ENCODE measurements around the gene TNFRSF1A. TPM values are rescaled to one million over a fixed set of nuclear protein-coding genes. Genes with fewer than 3 reads are reported as not detected.

TNFRSF1A gene
- total RNA-seq, 1 experiment from 2014 or later = 108 TPM

GRCh38 chr12:6323995-6324711, 17.7 kb downstream of the TNFRSF1A start:
- ATAC-seq (0 out of 2 replicates have a peak, but pooled peaks have one; percentile 0), DNase-seq (ENCODE audit: low read depth, low spot score) (no peak)
- intact Hi-C loops (cut with micrococcal nuclease; ENCODE audit: unreplicated experiment) = no loop called here
- CTCF ChIA-PET = no interaction called here
- TF ChIP-seq TCF7L2 (IDR thresholded peaks at IDR 0.05; ENCODE audit: low read depth, low read length) (no peak), CTCF (IDR thresholded peaks at IDR 0.05) (no peak), REST (IDR thresholded peaks at IDR 0.05; ENCODE audit: insufficient read depth in 1 of 2, low read depth in 2 of 2, low read length in 1 of 2) (no peak), SIN3A (IDR thresholded peaks at IDR 0.05; ENCODE audit: borderline replicate concordance, insufficient read depth, low read depth, low read length) (no peak), POLR2AphosphoS5 (IDR thresholded peaks at IDR 0.05; ENCODE audit: low read depth, low read length) (no peak; the same call in 1 of the 2 replicates)
- Histone ChIP-seq H3K27me3 (ENCODE audit: control insufficient read depth, insufficient read depth, low read length) (no peaks in the 10 kb centered on the region), H3K4me1 (ENCODE audit: control insufficient read depth, insufficient read depth, low read length) (peaks cover 55% of the 10 kb centered on the region), H3K27ac (ENCODE audit: low read length) (peak overlapping the region; percentile 82), H3K4me3 (ENCODE audit: low read depth in 2 of 2, low read length in 2 of 2) (no peak overlapping the region), H3K36me3 (ENCODE audit: control insufficient read depth, insufficient read depth, low read length) (no peaks in the 10 kb centered on the region), H3K9me3 (ENCODE audit: control insufficient read depth, insufficient read depth, low read depth, low read length) (no peaks in the 10 kb centered on the region)
- in situ Hi-C loops (cut with HindIII; ENCODE audit: low pct_unique_long_range_greater_than_20kb, low sequenced_read_pairs) = no loop called here
- POLR2A ChIA-PET = no interaction called here
- no TSS peak for BruUV-seq (replicated peaks)

GRCh38 chr12:6323340-6323994, 18.4 kb downstream of the TNFRSF1A start:
- Histone ChIP-seq H3K27me3 (ENCODE audit: control insufficient read depth, insufficient read depth, low read length) (no peaks in the 10 kb centered on the region), H3K27ac (ENCODE audit: low read length) (peak overlapping the region; percentile 82), H3K4me1 (ENCODE audit: control insufficient read depth, insufficient read depth, low read length) (peaks cover 55% of the 10 kb centered on the region), H3K9me3 (ENCODE audit: control insufficient read depth, insufficient read depth, low read depth, low read length) (no peaks in the 10 kb centered on the region), H3K36me3 (ENCODE audit: control insufficient read depth, insufficient read depth, low read length) (no peaks in the 10 kb centered on the region), H3K4me3 (ENCODE audit: low read depth in 2 of 2, low read length in 2 of 2) (no peak overlapping the region)
- TF ChIP-seq REST (IDR thresholded peaks at IDR 0.05; ENCODE audit: insufficient read depth in 1 of 2, low read depth in 2 of 2, low read length in 1 of 2) (no peak), SIN3A (IDR thresholded peaks at IDR 0.05; ENCODE audit: borderline replicate concordance, insufficient read depth, low read depth, low read length) (no peak), POLR2AphosphoS5 (IDR thresholded peaks at IDR 0.05; ENCODE audit: low read depth, low read length) (0 out of 2 replicates have a peak, but pooled peaks have one; percentile 41), CTCF (IDR thresholded peaks at IDR 0.05) (peak; percentile 70), TCF7L2 (IDR thresholded peaks at IDR 0.05; ENCODE audit: low read depth, low read length) (no peak)
- intact Hi-C loops (cut with micrococcal nuclease; ENCODE audit: unreplicated experiment) (no loop called here), in situ Hi-C loops (cut with HindIII; ENCODE audit: low pct_unique_long_range_greater_than_20kb, low sequenced_read_pairs) (no loop called here)
- no TSS peak for BruUV-seq (replicated peaks)
- ChIA-PET POLR2A (no interaction called here), CTCF (interaction anchor here (1.5 kb wide), 1 partner anchor 142 kb away, joined by 4 read pairs; no protein-coding TSS in a partner anchor)
- peak; percentile 64 for ATAC-seq
- peak; percentile 67 for DNase-seq (ENCODE audit: low read depth, low spot score)
